PC-3 (cell line): ENCODE results near the gene SLC25A47.

ENCODE experiments used
- CTCF ChIP-seq: fragments of 300-600 bp; sonication (generic); conservative IDR thresholded peaks from 2 replicates; pipeline ENCODE4 v1.5.1; 2017; ENCODE audit warnings: antibody characterized with exemption, low read depth, mild to moderate bottlenecking, low read length
- EZH2 ChIP-seq: fragments of 300-600 bp; sonication (generic); IDR thresholded peaks from one replicate; pipeline ENCODE4 v1.6.1; 2017; ENCODE audit warnings: antibody characterized with exemption, mild to moderate bottlenecking, low read length; ENCODE audit not compliant: unreplicated experiment

GRCh38 chr14:100322138-100322957 is 791 bp upstream of the SLC25A47 start:
- TF ChIP-seq CTCF (no peak), EZH2 (no peak)
